OCI-LY7 (cell line): ENCODE results near the gene GP2. TPM values are rescaled to one million over a fixed set of nuclear protein-coding genes. Genes with fewer than 3 reads are reported as not detected.

Experiments used
- total RNA-seq, 2 experiments: library from RNA; depleted of rRNA in 1 of 2; stranded (reverse); fragments of >200 nt in 1 of 2; shearing (Covaris generic) in 1 of 2; gene quantifications; 2 replicates each; pipeline ENCODE4 v1.2.3, GENCODE V29; 2014 to 2022

The GP2 gene
- total RNA-seq, 2 experiments from 2014 or later = not detected

Other genes starting within 250 kb of the GP2 start
- not detected in 2 replicates for gene UMOD, start 25.2 kb upstream of the GP2 start, total RNA-seq (2014; rRNA removed; shearing (Covaris generic))
- not detected in 2 replicates for gene UMOD, start 25.2 kb upstream of the GP2 start, total RNA-seq (2022)
- gene PDILT, start 77.2 kb upstream of the GP2 start, total RNA-seq (2014; rRNA removed; shearing (Covaris generic)) = not detected in 2 replicates
- gene PDILT, start 77.2 kb upstream of the GP2 start, total RNA-seq (2022) = not detected in 2 replicates
- not detected in 2 replicates for gene ACSM5, start 82.0 kb upstream of the GP2 start, total RNA-seq (2014; rRNA removed; shearing (Covaris generic))
- gene ACSM5, start 82.0 kb upstream of the GP2 start, total RNA-seq (2022) = not detected in 2 replicates
- gene ACSM2A, start 124.0 kb upstream of the GP2 start, total RNA-seq (2014; rRNA removed; shearing (Covaris generic)) = not detected in 2 replicates
- not detected in 2 replicates for gene ACSM2A, start 124.0 kb upstream of the GP2 start, total RNA-seq (2022)
- gene ACSM2B, start 248.9 kb upstream of the GP2 start, total RNA-seq (2014; rRNA removed; shearing (Covaris generic)) = not detected in 2 replicates
- not detected in 2 replicates for gene ACSM2B, start 248.9 kb upstream of the GP2 start, total RNA-seq (2022)